T-helper 17 cell (primary cell): ENCODE data around the gene TUBGCP4. TPM values are rescaled to one million over a fixed set of nuclear protein-coding genes. Genes with fewer than 3 reads are reported as not detected.

Experiments
- ATAC-seq: fragments of 150-1000 bp; cut with Tn5 transposase; 2 replicates; pipeline ENCODE4 v1.10.0; 2021; ENCODE audit warnings: mild to moderate bottlenecking, moderate library complexity
- DNase-seq, 3 donors: peaks; one replicate each; pipeline versions ENCODE4 v3.0.0 to v3.0.0-alpha.2; 2020 to 2021
- H3K9me3 ChIP-seq: one replicate; pipeline ENCODE4 v1.7.0; 2013; ENCODE audit warnings: low read length, mild to moderate bottlenecking; ENCODE audit not compliant: control insufficient read depth, poor library complexity, severe bottlenecking
- H3K27ac Mint-ChIP-seq: one replicate; pipeline ENCODE4 v1.8.0; 2022; ENCODE audit warnings: mild to moderate bottlenecking, moderate library complexity, mixed read lengths
- H3K27me3 Mint-ChIP-seq: one replicate; pipeline ENCODE4 v1.8.0; 2022; ENCODE audit warnings: mixed read lengths
- H3K36me3 Mint-ChIP-seq: one replicate; pipeline ENCODE4 v1.8.0; 2022; ENCODE audit warnings: low read depth, mixed read lengths
- H3K4me1 Mint-ChIP-seq: one replicate; pipeline ENCODE4 v1.8.0; 2022; ENCODE audit warnings: mild to moderate bottlenecking, mixed read lengths
- H3K4me3 Mint-ChIP-seq: one replicate; pipeline ENCODE4 v1.8.0; 2022; ENCODE audit warnings: mild to moderate bottlenecking, moderate library complexity, mixed read lengths
- total RNA-seq, 4 donors: library from RNA in 2 of 4; stranded (reverse) in 2 of 4; gene quantifications; one replicate each; pipeline ENCODE4 v1.2.3 and lab custom pipeline; 2022 to 2026

TUBGCP4 gene
- total RNA-seq, 2 donors from 2014 or later: 11.0 to 13.1 TPM

- ATAC-seq (no peak), DNase-seq (no peak)
- Mint-ChIP-seq H3K27me3 (no peaks in the 10 kb centered on the region), H3K4me3 (no peak overlapping the region), H3K4me1 (peaks cover 11% of the 10 kb centered on the region), H3K27ac (peak overlapping the region; percentile 53), H3K36me3 (peaks cover 16% of the 10 kb centered on the region)
- no peaks in the 10 kb centered on the region for H3K9me3 ChIP-seq
Observed at GRCh38 chr15:43410572-43411214, 39.8 kb downstream of the TUBGCP4 start.

DNA sequence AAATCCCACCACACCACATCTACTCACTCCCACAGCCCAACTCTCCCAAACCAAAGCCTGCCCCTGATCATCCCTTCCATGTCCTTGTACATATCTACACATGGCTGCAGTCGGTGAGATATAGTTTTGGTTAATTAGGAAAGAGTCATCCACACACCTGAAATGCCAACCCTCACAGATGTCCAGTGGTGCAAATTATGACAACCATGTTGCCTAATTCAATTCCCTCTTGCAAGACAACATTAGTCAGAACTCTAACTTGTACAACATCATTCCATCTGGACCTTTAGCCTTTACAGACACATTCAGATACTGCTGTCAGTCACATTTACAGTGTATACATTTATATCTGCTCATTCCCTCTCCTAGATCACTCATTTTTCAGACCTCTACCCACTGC, 41.2 kb downstream of the TUBGCP4 start:
- Mint-ChIP-seq H3K27ac (peak overlapping the region; percentile 8), H3K36me3 (peaks cover 16% of the 10 kb centered on the region), H3K4me1 (peaks cover 11% of the 10 kb centered on the region), H3K4me3 (no peak overlapping the region), H3K27me3 (no peaks in the 10 kb centered on the region)
- H3K9me3 ChIP-seq: no peaks in the 10 kb centered on the region
- no peak for ATAC-seq
- no peak for DNase-seq

GRCh38 chr15:43414196-43414595, 43.3 kb downstream of the TUBGCP4 start:
- peaks cover 13% of the 10 kb centered on the region for H3K4me1 Mint-ChIP-seq
- peaks cover 20% of the 10 kb centered on the region for H3K36me3 Mint-ChIP-seq

DNA sequence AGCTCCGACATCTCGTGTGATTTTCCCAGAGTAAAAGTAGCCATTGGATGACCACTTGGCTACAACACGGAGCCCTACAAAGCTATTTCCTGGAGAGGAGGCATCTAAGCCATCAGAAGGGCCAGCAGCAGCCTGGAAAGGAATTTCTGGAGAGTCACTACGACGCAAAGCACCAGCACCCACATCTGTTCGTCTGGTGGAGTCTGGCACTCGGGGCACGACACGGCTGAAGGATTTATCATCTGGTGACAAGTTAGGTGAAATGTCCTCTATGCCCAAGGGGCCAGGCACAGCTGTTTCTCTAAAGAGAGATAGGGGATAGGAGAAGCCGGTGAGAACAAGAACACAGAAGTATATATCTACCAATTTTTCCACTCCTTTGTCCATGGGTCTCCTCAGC, 49.5 kb downstream of the TUBGCP4 start:
- Mint-ChIP-seq H3K4me1 (peaks cover 13% of the 10 kb centered on the region), H3K27ac (peak overlapping the region; percentile 62), H3K27me3 (no peaks in the 10 kb centered on the region), H3K36me3 (peaks cover 18% of the 10 kb centered on the region), H3K4me3 (no peak overlapping the region)
- no peak for ATAC-seq
- no peaks in the 10 kb centered on the region for H3K9me3 ChIP-seq
- no peak for DNase-seq

More at GRCh38 chr15:43414196-43414595, 43.3 kb downstream of the TUBGCP4 start:
- Mint-ChIP-seq H3K4me3 (no peak overlapping the region), H3K27me3 (no peaks in the 10 kb centered on the region), H3K27ac (no peak overlapping the region)
- ATAC-seq (no peak), DNase-seq (no peak)
- no peaks in the 10 kb centered on the region for H3K9me3 ChIP-seq

DNA sequence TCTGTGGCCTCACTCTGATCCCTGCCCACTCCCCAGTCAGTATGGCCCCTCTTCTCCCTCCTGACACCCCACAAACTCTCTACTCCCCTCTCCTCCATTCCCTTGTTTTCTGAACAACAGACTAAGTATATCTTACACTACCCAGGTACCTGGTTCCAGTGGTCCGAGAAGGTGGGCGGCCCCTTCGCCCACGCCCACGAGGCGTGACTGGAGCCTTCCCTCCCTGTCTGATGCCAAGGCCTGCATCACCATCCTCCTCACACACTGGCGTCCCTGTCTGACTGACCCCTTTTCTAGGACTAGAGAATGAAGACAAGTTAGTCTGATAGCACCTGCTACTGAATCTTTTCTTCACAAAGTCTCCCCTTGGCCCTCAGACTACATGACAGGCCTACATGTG, 50.0 kb downstream of the TUBGCP4 start:
- DNase-seq: no peak
- H3K9me3 ChIP-seq: no peaks in the 10 kb centered on the region
- Mint-ChIP-seq H3K4me3 (no peak overlapping the region), H3K36me3 (peaks cover 18% of the 10 kb centered on the region), H3K4me1 (peaks cover 13% of the 10 kb centered on the region), H3K27me3 (no peaks in the 10 kb centered on the region), H3K27ac (peak overlapping the region; percentile 62)
- ATAC-seq: no peak

GRCh38 chr15:43423793-43424192, 52.9 kb downstream of the TUBGCP4 start:
- H3K4me3 Mint-ChIP-seq: no peak overlapping the region
- no peak overlapping the region for H3K27ac Mint-ChIP-seq
- H3K9me3 ChIP-seq: no peaks in the 10 kb centered on the region
- H3K4me1 Mint-ChIP-seq: peaks cover 10% of the 10 kb centered on the region
- no peaks in the 10 kb centered on the region for H3K27me3 Mint-ChIP-seq
- ATAC-seq (no peak), DNase-seq (no peak)
- peaks cover 16% of the 10 kb centered on the region for H3K36me3 Mint-ChIP-seq

GRCh38 chr15:43429687-43430086, 58.8 kb downstream of the TUBGCP4 start:
- Mint-ChIP-seq H3K36me3 (peaks cover 18% of the 10 kb centered on the region), H3K27me3 (no peaks in the 10 kb centered on the region), H3K27ac (no peak overlapping the region), H3K4me3 (no peak overlapping the region), H3K4me1 (peaks cover 5% of the 10 kb centered on the region)
- ATAC-seq (no peak), DNase-seq (no peak)
- H3K9me3 ChIP-seq: no peaks in the 10 kb centered on the region

- H3K9me3 ChIP-seq: no peaks in the 10 kb centered on the region
- Mint-ChIP-seq H3K27ac (no peak overlapping the region), H3K27me3 (no peaks in the 10 kb centered on the region), H3K4me3 (no peak overlapping the region), H3K36me3 (peaks cover 14% of the 10 kb centered on the region), H3K4me1 (peaks cover 5% of the 10 kb centered on the region)
- DNase-seq (no peak), ATAC-seq (no peak)
Observed at GRCh38 chr15:43433165-43433564, 62.3 kb downstream of the TUBGCP4 start.

DNA sequence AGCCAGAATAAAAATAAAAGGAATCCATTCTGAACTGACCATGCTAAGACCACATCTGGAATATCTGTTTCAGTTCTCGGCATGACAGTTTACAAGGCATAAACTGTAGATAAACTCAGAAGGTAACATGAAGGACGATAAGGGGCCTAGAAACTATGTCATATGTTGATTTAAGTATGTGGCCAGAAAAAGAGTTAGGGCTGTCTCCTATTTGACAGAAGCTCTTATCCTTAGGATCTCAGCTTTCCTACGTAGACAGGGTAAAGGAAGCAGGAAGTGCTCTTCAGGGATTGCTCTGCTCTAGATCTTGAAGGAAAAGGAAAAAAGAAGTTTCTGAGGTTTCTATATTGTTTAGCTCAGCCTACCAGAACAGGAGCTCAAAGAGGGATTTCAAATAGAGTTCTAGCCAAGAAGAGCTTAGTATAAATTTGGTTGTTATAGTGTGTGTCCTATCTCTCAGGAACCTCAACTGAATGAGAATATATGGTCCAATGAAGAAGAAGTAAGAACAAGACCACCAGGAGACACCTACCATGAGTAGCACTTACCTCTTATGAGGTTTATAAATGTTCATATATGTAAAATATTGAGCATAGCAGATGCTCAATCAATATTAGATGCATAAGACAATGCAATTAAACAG, 62.9 kb downstream of the TUBGCP4 start:
- H3K9me3 ChIP-seq: no peaks in the 10 kb centered on the region
- Mint-ChIP-seq H3K27ac (peak overlapping the region; percentile 43), H3K4me1 (peaks cover 5% of the 10 kb centered on the region), H3K27me3 (no peaks in the 10 kb centered on the region), H3K4me3 (no peak overlapping the region), H3K36me3 (peaks cover 14% of the 10 kb centered on the region)
- no peak for ATAC-seq
- no peak for DNase-seq

DNA sequence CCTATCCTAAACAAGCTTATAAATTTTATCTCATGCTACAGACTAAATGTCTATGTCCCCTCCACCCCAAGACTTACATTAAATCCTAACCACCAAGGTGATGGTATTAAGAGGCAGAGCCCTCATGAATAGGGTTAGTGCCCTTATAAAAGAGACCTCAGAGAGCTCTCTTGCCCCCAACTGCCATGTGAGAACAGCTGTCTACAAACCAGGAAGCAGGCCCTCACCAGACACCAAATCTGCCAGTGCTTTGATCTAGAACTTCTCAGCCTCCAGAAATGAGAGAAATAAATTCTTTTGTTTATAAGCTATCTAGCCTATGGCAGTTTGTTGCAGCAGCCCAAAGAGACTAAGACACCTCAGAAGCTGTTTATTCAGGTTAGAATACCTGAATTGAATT, 63.5 kb downstream of the TUBGCP4 start:
- Mint-ChIP-seq H3K27ac (no peak overlapping the region), H3K27me3 (no peaks in the 10 kb centered on the region), H3K4me3 (no peak overlapping the region), H3K36me3 (peaks cover 14% of the 10 kb centered on the region), H3K4me1 (peaks cover 5% of the 10 kb centered on the region)
- ATAC-seq: no peak
- no peaks in the 10 kb centered on the region for H3K9me3 ChIP-seq
- DNase-seq: no peak

GRCh38 chr15:43436395-43436794, 65.5 kb downstream of the TUBGCP4 start:
- Mint-ChIP-seq H3K27ac (no peak overlapping the region), H3K4me1 (peaks cover 3% of the 10 kb centered on the region), H3K4me3 (no peak overlapping the region), H3K27me3 (no peaks in the 10 kb centered on the region), H3K36me3 (peaks cover 15% of the 10 kb centered on the region)
- H3K9me3 ChIP-seq: no peaks in the 10 kb centered on the region
- no peak for ATAC-seq
- no peak for DNase-seq

DNA sequence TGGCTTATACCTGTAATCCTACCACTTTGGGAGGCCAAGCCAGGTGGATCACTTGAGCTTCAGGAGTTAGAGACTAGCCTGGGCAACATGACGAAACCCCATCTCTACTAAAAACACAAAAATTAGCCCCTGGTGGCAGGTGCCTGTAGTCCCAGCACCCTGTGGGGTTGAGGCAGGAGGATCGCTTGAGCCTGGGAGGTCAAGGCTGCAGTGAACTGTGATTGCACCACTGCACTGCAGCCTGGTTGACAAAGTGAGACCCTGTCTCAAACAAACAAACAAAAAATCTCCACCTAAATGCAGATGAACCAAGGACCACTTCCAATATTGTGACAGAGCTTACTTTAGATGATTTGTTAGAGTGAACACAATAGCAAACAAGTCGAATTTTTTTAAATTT, 68.4 kb downstream of the TUBGCP4 start:
- ATAC-seq: no peak
- Mint-ChIP-seq H3K27ac (no peak overlapping the region), H3K4me3 (no peak overlapping the region)

GRCh38 chr15:43440721-43441281, 69.9 kb downstream of the TUBGCP4 start:
- ATAC-seq (peak; percentile 58), DNase-seq (no peak)
- H3K9me3 ChIP-seq: no peaks in the 10 kb centered on the region
- peaks cover 4% of the 10 kb centered on the region for H3K4me1 Mint-ChIP-seq
- H3K36me3 Mint-ChIP-seq: peaks cover 9% of the 10 kb centered on the region
- no peaks in the 10 kb centered on the region for H3K27me3 Mint-ChIP-seq
- peak overlapping the region; percentile 3 for H3K27ac Mint-ChIP-seq
- H3K4me3 Mint-ChIP-seq: no peak overlapping the region

More for the DNA sequence above, 68.4 kb downstream of the TUBGCP4 start:
- Mint-ChIP-seq H3K4me1 (no peaks in the 10 kb centered on the region), H3K36me3 (peaks cover 2% of the 10 kb centered on the region), H3K27me3 (no peaks in the 10 kb centered on the region)
- DNase-seq: no peak
- H3K9me3 ChIP-seq: no peaks in the 10 kb centered on the region

DNA sequence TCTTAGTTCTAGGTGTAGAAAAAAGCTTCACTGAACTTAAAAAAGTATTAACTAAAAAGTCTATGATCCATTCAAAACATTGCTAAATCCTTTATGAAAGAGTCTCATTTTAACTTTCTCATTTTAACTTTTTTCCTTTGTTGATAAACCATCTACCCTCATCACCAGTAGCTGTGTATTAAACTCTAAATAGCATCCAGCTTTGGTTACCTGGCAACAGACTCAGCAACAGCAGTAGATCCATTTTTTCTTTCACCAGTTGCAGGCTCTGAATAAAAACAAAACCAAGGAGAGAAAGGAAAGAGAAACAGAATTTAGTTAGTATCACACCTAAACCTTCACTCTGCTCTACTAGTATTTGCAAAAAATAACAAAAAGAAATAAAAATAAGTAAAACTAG, 70.4 kb downstream of the TUBGCP4 start:
- Mint-ChIP-seq H3K4me1 (peaks cover 4% of the 10 kb centered on the region), H3K36me3 (peaks cover 9% of the 10 kb centered on the region), H3K27ac (peak overlapping the region; percentile 3), H3K27me3 (no peaks in the 10 kb centered on the region), H3K4me3 (no peak overlapping the region)
- H3K9me3 ChIP-seq: no peaks in the 10 kb centered on the region
- DNase-seq (no peak), ATAC-seq (no peak)
